ENCODE data around the gene PDK1.
"Not testable (repeated sequence)": the region's sequence is repeated elsewhere in the genome, so short reads cannot be mapped to it uniquely, and the experiment has no call there.

The PDK1 gene

GRCh38 chr2:172591386-172591785 is 35.5 kb downstream of the PDK1 start:
- FAIRE-seq; DNase-seq (ENCODE audit: insufficient read length, low spot score): not testable (repeated sequence)

DNA sequence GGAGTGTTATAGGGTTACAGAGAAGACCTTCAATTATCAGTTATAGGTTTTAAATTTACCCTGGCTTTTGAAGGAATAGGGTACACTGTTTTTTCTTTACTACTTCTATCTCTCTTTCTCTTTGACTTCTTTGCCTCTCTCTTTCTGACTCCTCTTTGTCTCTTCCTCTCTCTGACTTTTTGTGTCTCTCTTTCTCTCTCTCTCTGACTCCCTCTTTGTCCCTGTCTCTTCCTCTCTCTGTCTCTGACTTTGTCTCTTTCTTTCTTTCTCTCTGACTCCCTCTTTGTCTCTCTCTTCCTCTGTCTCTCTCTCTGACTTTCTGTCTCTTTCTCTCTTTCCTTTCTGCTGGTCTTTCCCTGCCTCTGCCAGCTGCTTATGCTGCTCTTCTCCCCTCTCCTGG is 36.3 kb downstream of the PDK1 start:
- DNase-seq (ENCODE audit: insufficient read length, low spot score); FAIRE-seq: not testable (repeated sequence)

GRCh38 chr2:172596776-172597175 is 40.9 kb downstream of the PDK1 start:
- DNase-seq (ENCODE audit: insufficient read length, low spot score) = no peak
- no peak for FAIRE-seq

GRCh38 chr2:172597176-172597842 is 41.4 kb downstream of the PDK1 start:
- no peak for FAIRE-seq
- no peak for DNase-seq (ENCODE audit: insufficient read length, low spot score)

- DNase-seq (ENCODE audit: insufficient read length, low spot score) = no peak
- no peak for FAIRE-seq
Observed at GRCh38 chr2:172599947-172600346, 44.1 kb downstream of the PDK1 start.

- FAIRE-seq = no peak
- no peak for DNase-seq (ENCODE audit: insufficient read length, low spot score)
Observed at GRCh38 chr2:172600557-172601008, 44.7 kb downstream of the PDK1 start.

DNA sequence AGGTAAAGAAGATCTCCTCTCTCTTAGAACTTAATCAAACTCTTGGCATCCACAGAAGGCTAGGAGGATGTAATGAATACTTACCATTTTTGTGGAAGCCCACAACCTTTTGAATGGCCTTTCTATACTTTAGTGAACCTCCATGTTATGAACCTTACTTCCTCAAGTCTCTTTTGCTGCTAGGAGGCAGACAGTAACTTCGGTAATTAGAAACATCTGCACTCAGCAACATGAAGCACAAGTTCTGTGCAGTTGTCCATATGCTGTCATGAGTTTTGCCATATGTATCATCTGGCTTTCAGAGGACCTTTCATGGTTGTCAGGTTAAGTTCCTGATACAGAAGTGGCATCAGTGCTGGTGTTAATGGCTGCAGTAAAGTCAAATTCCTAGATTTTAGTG is 50.4 kb downstream of the PDK1 start:
- FAIRE-seq = no peak
- no peak for DNase-seq (ENCODE audit: insufficient read length, low spot score)

GRCh38 chr2:172607379-172607928 is 51.6 kb downstream of the PDK1 start:
- DNase-seq (ENCODE audit: insufficient read length, low spot score) (no peak), FAIRE-seq (no peak)

GRCh38 chr2:172609488-172609887 is 53.6 kb downstream of the PDK1 start:
- DNase-seq (ENCODE audit: insufficient read length, low spot score) (no peak), FAIRE-seq (no peak)

DNA sequence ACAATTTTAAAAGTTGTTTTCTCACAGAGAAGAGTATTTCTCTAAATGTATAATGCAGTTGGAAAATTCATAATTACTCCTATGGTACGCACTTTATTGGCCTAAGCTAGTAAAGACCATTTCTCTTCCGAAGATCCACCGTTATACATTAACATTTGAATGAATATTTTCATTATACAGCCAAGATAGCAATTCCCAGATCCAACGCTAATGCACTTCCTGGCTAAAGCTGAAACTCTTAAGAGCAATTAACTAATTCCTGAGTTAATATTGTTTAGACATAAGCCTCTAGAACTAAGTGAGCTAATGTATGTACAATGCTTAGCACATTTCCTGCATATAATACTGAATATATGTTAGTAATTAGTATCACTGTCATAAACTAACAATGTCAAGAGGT is 56.2 kb downstream of the PDK1 start:
- FAIRE-seq (no peak), DNase-seq (ENCODE audit: insufficient read length, low spot score) (no peak)

DNA sequence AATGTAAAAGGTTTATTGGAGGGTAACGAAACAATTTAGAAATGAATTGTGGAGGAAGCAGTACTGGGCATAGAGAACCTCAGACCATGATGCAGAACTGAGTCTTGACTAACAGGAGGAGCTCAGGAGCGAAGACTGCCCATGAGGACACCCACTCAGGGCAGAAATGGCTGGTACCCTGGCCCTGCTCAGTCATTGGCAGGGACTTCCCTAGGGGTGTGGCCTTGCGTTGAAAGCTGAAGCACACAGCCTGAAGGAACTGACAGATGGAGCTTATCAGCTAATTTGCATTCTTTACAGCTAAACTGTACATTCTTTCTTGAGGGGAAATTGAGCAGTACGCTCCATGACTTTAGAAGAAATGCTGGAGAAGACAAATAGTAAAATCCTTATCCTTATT is 57.1 kb downstream of the PDK1 start:
- DNase-seq (ENCODE audit: insufficient read length, low spot score) (no peak), FAIRE-seq (no peak)

GRCh38 chr2:172613615-172614231 is 57.8 kb downstream of the PDK1 start:
- no peak for FAIRE-seq
- DNase-seq (ENCODE audit: insufficient read length, low spot score) = no peak

GRCh38 chr2:172614932-172615331 is 59.0 kb downstream of the PDK1 start:
- FAIRE-seq = no peak

DNA sequence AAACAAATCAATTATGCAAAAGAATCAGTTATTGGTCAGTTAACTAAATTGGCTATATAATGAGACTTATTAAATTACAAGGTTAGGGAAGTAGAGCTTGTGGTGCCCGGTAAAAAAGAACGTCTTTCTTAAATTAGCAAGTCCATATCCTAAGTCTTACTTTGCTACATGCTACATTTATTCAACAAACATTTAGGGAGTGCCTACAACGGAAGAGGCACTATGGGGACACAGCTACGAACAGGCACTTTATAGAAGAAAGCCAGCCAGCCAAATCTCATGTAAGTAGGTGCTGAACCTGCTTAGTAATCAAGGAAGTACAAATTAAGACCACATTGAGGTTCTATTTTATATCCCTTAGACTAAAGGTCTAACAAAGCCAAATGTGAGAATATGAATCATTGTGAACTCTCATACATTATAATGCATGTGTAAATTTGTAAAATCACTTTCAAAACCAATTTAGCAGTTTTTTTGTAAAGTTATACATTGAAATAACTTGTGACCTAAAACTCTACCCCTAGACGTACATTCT is 59.9 kb downstream of the PDK1 start:
- DNase-seq (ENCODE audit: insufficient read length, low spot score) = no peak
- FAIRE-seq = no peak

More at GRCh38 chr2:172614932-172615331, 59.0 kb downstream of the PDK1 start:
- no peak for DNase-seq (ENCODE audit: insufficient read length, low spot score)

DNA sequence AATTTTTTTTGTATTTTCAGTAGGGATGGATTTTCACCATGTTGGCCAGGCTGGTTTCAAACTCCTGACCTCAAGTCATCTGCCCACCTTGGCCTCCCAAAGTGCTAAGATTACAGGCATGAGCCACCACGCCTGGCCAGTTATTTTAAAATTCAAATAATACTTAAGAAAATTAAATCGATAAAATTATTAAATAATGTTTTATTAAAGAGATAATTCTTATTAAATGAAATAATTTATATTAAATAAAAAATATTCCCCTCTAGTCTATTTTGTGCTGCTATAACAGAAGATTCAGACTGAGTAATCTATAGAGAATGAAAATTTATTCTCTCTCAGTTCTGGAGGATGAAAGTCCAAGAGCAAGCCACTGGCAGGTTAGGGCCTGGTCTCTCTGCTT is 61.2 kb downstream of the PDK1 start:
- no peak for DNase-seq (ENCODE audit: insufficient read length, low spot score)
- no peak for FAIRE-seq

GRCh38 chr2:172623249-172623965 is 67.5 kb downstream of the PDK1 start:
- no peak for FAIRE-seq

DNA sequence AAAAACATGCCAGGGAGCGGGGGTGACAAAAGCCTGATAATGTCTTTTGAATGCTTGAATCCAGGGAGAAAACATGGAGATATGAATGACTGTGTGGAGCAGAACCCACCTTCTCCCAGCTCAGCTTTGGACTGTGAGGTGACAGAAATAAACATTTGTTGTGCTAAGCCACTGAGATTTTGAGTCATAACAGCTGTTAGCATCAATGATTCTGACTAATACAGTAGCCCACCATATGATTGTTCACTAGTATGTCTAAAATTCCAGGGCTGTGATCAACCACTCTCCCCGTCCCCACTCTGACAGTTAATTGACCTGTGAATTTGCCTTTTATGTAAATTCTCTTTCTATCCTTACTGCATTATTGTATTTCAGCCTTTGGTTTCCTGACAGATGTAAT is 69.1 kb downstream of the PDK1 start:
- DNase-seq (ENCODE audit: insufficient read length, low spot score) = no peak
- FAIRE-seq = no peak

More at GRCh38 chr2:172623249-172623965, 67.5 kb downstream of the PDK1 start:
- no peak for DNase-seq (ENCODE audit: insufficient read length, low spot score)

DNA sequence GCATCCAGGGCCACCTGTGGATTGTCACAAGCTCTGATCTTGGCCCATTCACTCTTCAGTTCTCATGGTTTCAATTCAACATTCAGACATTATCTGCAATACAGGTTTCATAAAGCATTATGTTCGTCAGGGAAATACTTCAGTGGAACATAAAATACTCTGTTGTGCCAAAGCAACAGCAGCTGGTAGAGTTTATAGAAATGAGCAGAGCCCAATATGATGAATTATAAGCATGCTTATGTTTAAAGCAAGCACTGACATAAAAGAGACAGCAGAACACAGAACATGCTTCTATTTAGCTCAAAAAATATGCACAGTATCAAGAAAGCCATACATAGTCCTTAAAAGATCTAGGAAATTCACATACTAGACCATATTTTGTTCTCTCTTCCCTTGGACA is 71.3 kb downstream of the PDK1 start:
- FAIRE-seq (no peak), DNase-seq (ENCODE audit: insufficient read length, low spot score) (no peak)

GRCh38 chr2:172628085-172628484 is 72.2 kb downstream of the PDK1 start:
- DNase-seq (ENCODE audit: insufficient read length, low spot score) = no peak
- no peak for FAIRE-seq

- no peak for DNase-seq (ENCODE audit: insufficient read length, low spot score)
- no peak for FAIRE-seq
Observed at GRCh38 chr2:172629586-172629985, 73.7 kb downstream of the PDK1 start.

DNA sequence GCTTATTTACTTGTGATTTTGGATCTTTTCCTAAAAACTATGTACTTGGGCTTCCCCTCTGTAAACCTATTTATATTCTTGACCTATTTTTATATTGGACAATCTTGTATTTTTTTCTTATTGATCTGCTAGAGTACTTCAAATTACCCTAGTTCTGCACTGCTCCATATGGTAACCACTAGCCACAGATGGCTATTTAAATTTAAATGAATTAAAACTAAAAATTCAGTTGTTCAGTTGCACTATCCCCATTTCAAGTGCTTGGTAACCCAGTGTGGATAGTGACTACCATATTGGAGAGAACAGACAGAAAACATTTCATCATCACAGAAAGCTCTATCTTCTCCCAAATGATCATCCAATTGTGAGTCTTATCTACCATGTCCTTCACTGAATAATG is 74.3 kb downstream of the PDK1 start:
- FAIRE-seq (no peak), DNase-seq (ENCODE audit: insufficient read length, low spot score) (no peak)
